ENCODE measurements around the gene RDH16. TPM values are rescaled to one million over a fixed set of nuclear protein-coding genes. Genes with fewer than 3 reads are reported as not detected.

The RDH16 gene
- total and polyA plus RNA-seq, 3 experiments from 2014 or later, result 0.13 to 0.31 (median 0.20) TPM

DNA sequence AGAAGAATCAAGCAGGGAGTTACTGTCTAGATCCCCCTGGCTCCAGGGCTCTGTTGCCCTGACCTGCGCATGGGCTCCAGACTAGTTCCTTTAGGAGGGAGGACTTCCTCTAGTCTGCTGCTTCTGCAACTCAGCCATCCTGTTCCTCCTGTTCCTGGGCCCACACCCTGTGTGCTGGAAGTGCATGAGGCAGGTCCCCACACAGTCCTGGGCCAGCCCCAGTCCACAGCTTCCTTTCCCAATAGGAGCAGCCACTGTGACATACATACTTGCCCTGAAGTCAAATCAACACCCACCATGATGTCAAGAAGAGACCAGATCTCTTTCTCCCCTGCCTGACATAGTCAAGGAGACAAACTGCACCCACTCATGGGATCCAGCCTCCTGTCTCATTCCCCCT, 24.5 kb downstream of the RDH16 start:
- Mint-ChIP-seq H3K27ac (no peak overlapping the region), H3K36me3 (no peaks in the 10 kb centered on the region), H3K9me3 (no peaks in the 10 kb centered on the region), H3K27me3 (peaks cover 9 to 15% of the 10 kb centered on the region in 2 donors), H3K4me3 (no peak overlapping the region), H3K4me1 (peaks cover 0 to 4% (median 3%) of the 10 kb centered on the region in 3 donors)
- Histone ChIP-seq H3K9me3 (ENCODE audit: low read length) (no peaks in the 10 kb centered on the region), H3K4me1 (ENCODE audit: insufficient read depth, low read length) (no peaks in the 10 kb centered on the region), H3K27ac (ENCODE audit: low read depth, low read length) (no peak overlapping the region), H3K36me3 (ENCODE audit: insufficient read depth, low read length) (no peaks in the 10 kb centered on the region), H3K4me3 (ENCODE audit: low read length) (no peak overlapping the region), H3K27me3 (ENCODE audit: insufficient read depth, low read length, poor library complexity, severe bottlenecking) (no peaks in the 10 kb centered on the region)
- ChIA-PET POLR2A (no interaction called here), CTCF (no interaction called here)
- no peak for DNase-seq

DNA sequence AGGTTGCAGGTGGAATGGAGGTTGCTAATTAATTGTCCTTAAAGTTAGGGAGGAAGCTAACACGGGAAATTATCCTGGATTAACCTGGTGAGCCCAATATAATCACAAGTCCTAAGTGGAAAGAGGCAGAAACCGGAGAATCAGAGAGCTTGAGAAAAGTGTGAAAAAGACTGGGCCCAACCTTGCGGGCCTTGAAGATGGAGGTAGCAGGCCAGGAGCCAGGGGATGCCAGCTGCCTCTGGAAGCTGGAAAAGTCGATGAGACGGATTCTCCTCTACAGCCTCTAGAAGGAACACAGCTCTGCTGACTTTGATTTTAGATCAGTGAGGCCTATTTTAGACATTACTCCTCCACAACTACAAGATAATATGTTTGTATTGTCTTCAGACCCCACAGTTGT, 25.3 kb downstream of the RDH16 start:
- ChIA-PET POLR2A (no interaction called here), CTCF (no interaction called here)
- peak overlapping the region; percentile 62 for H3K27ac ChIP-seq (ENCODE audit: low read depth, low read length)
- H3K27me3 ChIP-seq (ENCODE audit: insufficient read depth, low read length, poor library complexity, severe bottlenecking), result no peaks in the 10 kb centered on the region
- no peak for DNase-seq
- H3K4me1 ChIP-seq (ENCODE audit: insufficient read depth, low read length), result no peaks in the 10 kb centered on the region
- H3K9me3 Mint-ChIP-seq, result no peaks in the 10 kb centered on the region
- no peaks in the 10 kb centered on the region for H3K36me3 Mint-ChIP-seq
- no peaks in the 10 kb centered on the region for H3K9me3 ChIP-seq (ENCODE audit: low read length)
- peaks cover 0 to 4% (median 3%) of the 10 kb centered on the region in 3 donors for H3K4me1 Mint-ChIP-seq
- H3K36me3 ChIP-seq (ENCODE audit: insufficient read depth, low read length), result no peaks in the 10 kb centered on the region
- H3K4me3 ChIP-seq (ENCODE audit: low read length), result no peak overlapping the region
- H3K27ac Mint-ChIP-seq, result peak overlapping the region in 1 of 8 donors; percentile 51
- H3K4me3 Mint-ChIP-seq, result no peak overlapping the region
- peaks cover 8 to 13% of the 10 kb centered on the region in 2 donors for H3K27me3 Mint-ChIP-seq

DNA sequence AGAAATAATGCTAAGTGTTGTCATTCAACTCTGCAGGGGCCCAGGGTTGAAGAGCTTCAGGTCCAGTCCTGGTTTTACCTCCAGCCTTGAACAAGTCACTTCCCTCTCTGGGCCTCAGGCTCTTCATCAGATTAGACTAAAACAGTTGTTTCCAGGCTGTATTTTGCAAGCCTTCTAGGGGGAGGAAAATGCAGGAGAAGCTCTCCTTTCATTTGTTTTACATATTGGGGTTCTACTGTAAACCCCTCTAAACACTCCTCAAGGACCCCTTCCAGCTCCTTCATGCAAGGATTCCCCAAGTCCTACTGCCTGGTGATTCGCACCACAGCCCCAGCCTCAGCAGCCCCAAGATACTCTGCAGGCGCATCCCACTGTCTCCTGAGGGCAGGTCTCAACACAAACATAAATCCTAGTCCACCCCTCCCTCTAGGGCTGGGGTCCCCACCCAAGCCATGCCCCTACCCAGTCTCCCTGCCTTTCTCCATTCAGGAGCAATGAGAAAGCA, 25.9 kb downstream of the RDH16 start:
- H3K4me3 ChIP-seq (ENCODE audit: low read length), result no peak overlapping the region
- DNase-seq, result no peak
- H3K4me3 Mint-ChIP-seq, result peak overlapping the region in 1 of 7 donors; percentile 34
- CTCF ChIA-PET, result no interaction called here
- POLR2A ChIA-PET, result no interaction called here
- peak overlapping the region; percentile 62 for H3K27ac ChIP-seq (ENCODE audit: low read depth, low read length)
- H3K36me3 Mint-ChIP-seq, result no peaks in the 10 kb centered on the region
- H3K36me3 ChIP-seq (ENCODE audit: insufficient read depth, low read length), result no peaks in the 10 kb centered on the region
- peak overlapping the region in 1 of 8 donors; percentile 80 for H3K27ac Mint-ChIP-seq
- no peaks in the 10 kb centered on the region for H3K4me1 ChIP-seq (ENCODE audit: insufficient read depth, low read length)
- no peaks in the 10 kb centered on the region for H3K27me3 ChIP-seq (ENCODE audit: insufficient read depth, low read length, poor library complexity, severe bottlenecking)
- H3K27me3 Mint-ChIP-seq, result peaks cover 8 to 10% of the 10 kb centered on the region in 2 donors
- no peaks in the 10 kb centered on the region for H3K9me3 Mint-ChIP-seq
- no peaks in the 10 kb centered on the region for H3K9me3 ChIP-seq (ENCODE audit: low read length)
- peaks cover 0 to 4% (median 3%) of the 10 kb centered on the region in 3 donors for H3K4me1 Mint-ChIP-seq

DNA sequence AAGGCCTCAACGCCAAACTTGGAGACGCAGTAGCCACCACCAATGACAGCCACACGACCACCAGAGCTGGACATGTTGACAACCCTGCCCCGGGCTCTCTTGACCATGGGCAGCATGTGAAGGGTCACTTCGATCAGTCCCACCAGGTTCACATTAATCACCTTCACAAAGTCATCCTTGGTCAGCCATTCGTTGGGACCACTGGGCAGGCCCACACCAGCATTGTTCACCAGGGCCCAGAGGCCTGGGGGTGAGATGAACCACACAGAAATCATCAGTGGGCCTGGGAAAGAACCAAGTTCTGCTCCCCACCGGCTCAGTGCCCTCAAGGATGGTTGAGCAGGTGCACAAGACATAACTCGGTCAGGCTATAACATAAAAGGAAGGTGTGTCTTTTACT, 27.2 kb downstream of the RDH16 start:
- Histone ChIP-seq H3K4me1 (ENCODE audit: insufficient read depth, low read length) (no peaks in the 10 kb centered on the region), H3K9me3 (ENCODE audit: low read length) (no peaks in the 10 kb centered on the region), H3K36me3 (ENCODE audit: insufficient read depth, low read length) (no peaks in the 10 kb centered on the region), H3K27ac (ENCODE audit: low read depth, low read length) (no peak overlapping the region), H3K27me3 (ENCODE audit: insufficient read depth, low read length, poor library complexity, severe bottlenecking) (no peaks in the 10 kb centered on the region), H3K4me3 (ENCODE audit: low read length) (no peak overlapping the region)
- Mint-ChIP-seq H3K27ac (no peak overlapping the region), H3K27me3 (peaks cover 8 to 9% of the 10 kb centered on the region in 2 donors), H3K36me3 (no peaks in the 10 kb centered on the region), H3K4me3 (no peak overlapping the region), H3K4me1 (peaks cover 0 to 4% (median 3%) of the 10 kb centered on the region in 3 donors), H3K9me3 (no peaks in the 10 kb centered on the region)
- POLR2A ChIA-PET, result no interaction called here
- DNase-seq, result no peak
- CTCF ChIA-PET, result no interaction called here

DNA sequence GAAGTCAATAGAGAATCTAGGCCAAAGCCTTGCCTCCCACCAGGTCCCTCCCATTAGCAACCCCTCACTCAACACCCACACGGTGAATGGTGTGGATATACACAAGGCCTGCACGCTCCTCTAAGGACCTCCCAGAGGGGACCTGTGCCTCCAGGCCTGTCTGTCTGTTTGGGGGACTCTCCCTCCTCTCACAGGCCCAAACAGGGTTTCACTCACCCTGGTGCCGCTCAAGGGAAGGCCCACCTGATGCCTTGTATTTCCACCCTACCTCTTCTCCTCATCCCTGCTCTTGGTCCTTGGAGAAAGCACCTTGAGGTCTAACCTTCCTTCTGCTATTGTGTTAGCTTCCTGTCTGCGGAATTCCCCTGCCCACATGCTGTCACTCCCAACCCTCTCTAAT, 27.6 kb downstream of the RDH16 start:
- CTCF ChIA-PET, result no interaction called here
- H3K36me3 ChIP-seq (ENCODE audit: insufficient read depth, low read length), result no peaks in the 10 kb centered on the region
- no peak overlapping the region for H3K4me3 ChIP-seq (ENCODE audit: low read length)
- no peaks in the 10 kb centered on the region for H3K9me3 ChIP-seq (ENCODE audit: low read length)
- Mint-ChIP-seq H3K27me3 (peaks cover 8 to 11% of the 10 kb centered on the region in 2 donors), H3K4me3 (no peak overlapping the region), H3K9me3 (no peaks in the 10 kb centered on the region), H3K4me1 (peaks cover 0 to 4% (median 2%) of the 10 kb centered on the region in 3 donors), H3K36me3 (no peaks in the 10 kb centered on the region), H3K27ac (no peak overlapping the region)
- H3K27me3 ChIP-seq (ENCODE audit: insufficient read depth, low read length, poor library complexity, severe bottlenecking), result no peaks in the 10 kb centered on the region
- no peak for DNase-seq
- POLR2A ChIA-PET, result no interaction called here
- no peak overlapping the region for H3K27ac ChIP-seq (ENCODE audit: low read depth, low read length)
- H3K4me1 ChIP-seq (ENCODE audit: insufficient read depth, low read length), result no peaks in the 10 kb centered on the region

DNA sequence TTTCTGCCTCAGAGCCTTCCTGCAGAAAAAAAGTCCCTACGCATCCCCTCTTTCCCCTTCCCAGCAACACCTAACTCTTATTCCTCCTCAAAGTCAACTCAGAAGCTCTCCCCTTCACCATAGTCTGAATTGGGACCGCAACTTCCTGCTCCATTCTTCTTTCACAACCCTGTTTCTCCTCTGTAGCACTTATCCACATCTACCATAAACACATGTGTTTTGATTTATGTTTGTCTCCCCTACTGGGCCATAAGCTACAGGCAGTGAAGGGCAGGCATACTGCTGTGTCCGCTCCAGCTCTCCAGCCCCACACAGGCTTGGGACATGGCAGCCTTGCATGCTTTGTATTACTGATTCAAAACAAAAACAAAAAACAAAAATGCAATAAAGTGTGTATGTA, 29.1 kb downstream of the RDH16 start:
- Mint-ChIP-seq H3K27ac (no peak overlapping the region), H3K4me1 (peaks cover 0 to 4% (median 2%) of the 10 kb centered on the region in 3 donors), H3K36me3 (no peaks in the 10 kb centered on the region), H3K4me3 (no peak overlapping the region), H3K27me3 (peaks cover 8 to 13% of the 10 kb centered on the region in 2 donors), H3K9me3 (no peaks in the 10 kb centered on the region)
- ChIA-PET CTCF (no interaction called here), POLR2A (no interaction called here)
- no peaks in the 10 kb centered on the region for H3K9me3 ChIP-seq (ENCODE audit: low read length)
- H3K27ac ChIP-seq (ENCODE audit: low read depth, low read length), result no peak overlapping the region
- no peak overlapping the region for H3K4me3 ChIP-seq (ENCODE audit: low read length)
- no peaks in the 10 kb centered on the region for H3K4me1 ChIP-seq (ENCODE audit: insufficient read depth, low read length)
- no peaks in the 10 kb centered on the region for H3K27me3 ChIP-seq (ENCODE audit: insufficient read depth, low read length, poor library complexity, severe bottlenecking)
- no peak for DNase-seq
- H3K36me3 ChIP-seq (ENCODE audit: insufficient read depth, low read length), result no peaks in the 10 kb centered on the region

DNA sequence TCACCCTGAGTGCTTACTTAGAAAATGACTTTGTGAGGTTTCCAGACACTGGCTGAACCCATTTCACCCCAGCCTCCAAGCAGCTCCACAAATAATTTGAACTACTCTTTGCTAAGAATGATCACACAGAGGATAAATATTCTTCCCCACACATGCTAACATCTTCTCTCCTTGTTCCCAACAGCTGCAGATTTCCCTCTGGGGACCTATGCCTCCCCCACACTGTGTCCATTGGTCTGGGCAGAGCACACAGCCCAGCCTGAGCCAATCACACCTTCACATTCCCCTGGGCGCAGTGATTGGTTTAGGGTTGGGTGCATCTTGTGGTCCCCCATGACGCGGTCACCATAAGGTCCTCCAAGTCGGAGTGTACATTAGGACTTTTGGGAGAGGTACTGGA, 30.1 kb downstream of the RDH16 start:
- H3K36me3 ChIP-seq (ENCODE audit: insufficient read depth, low read length), result no peaks in the 10 kb centered on the region
- Mint-ChIP-seq H3K27me3 (peaks cover 8 to 13% of the 10 kb centered on the region in 2 donors), H3K4me1 (peaks cover 0 to 4% (median 2%) of the 10 kb centered on the region in 3 donors), H3K27ac (no peak overlapping the region), H3K9me3 (no peaks in the 10 kb centered on the region), H3K4me3 (no peak overlapping the region), H3K36me3 (no peaks in the 10 kb centered on the region)
- H3K4me3 ChIP-seq (ENCODE audit: low read length), result no peak overlapping the region
- H3K9me3 ChIP-seq (ENCODE audit: low read length), result no peaks in the 10 kb centered on the region
- no peaks in the 10 kb centered on the region for H3K4me1 ChIP-seq (ENCODE audit: insufficient read depth, low read length)
- CTCF ChIA-PET, result no interaction called here
- H3K27ac ChIP-seq (ENCODE audit: low read depth, low read length), result no peak overlapping the region
- H3K27me3 ChIP-seq (ENCODE audit: insufficient read depth, low read length, poor library complexity, severe bottlenecking), result no peaks in the 10 kb centered on the region
- DNase-seq, result no peak
- POLR2A ChIA-PET, result no interaction called here

DNA sequence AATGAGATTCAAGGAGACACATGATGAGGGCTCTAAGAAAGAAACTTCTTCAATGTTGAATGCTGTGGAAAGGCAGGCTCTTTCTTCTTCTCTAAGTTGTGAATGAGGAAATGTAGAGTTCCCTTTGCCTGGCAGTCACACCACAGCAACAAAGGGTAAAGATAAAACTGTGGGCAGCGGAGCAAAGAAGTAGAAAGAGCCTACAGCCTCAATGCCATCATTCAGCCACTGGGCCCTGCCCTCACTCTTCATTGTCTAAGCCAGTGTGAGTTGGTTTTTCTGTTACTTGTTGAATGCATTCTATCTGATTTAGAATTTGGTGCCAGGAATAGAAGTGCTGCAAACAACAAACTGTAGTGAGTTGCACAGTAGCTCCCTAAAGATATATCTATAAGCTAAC, 35.4 kb downstream of the RDH16 start:
- ChIA-PET POLR2A (no interaction called here), CTCF (no interaction called here)
- Mint-ChIP-seq H3K9me3 (peaks cover 6 to 18% (median 15%) of the 10 kb centered on the region in 5 donors), H3K27ac (no peak overlapping the region), H3K27me3 (peaks cover 4 to 16% of the 10 kb centered on the region in 2 donors), H3K36me3 (no peaks in the 10 kb centered on the region), H3K4me3 (no peak overlapping the region), H3K4me1 (no peaks in the 10 kb centered on the region)
- Histone ChIP-seq H3K9me3 (ENCODE audit: low read length) (no peaks in the 10 kb centered on the region), H3K4me3 (ENCODE audit: low read length) (no peak overlapping the region), H3K27ac (ENCODE audit: low read depth, low read length) (no peak overlapping the region), H3K4me1 (ENCODE audit: insufficient read depth, low read length) (no peaks in the 10 kb centered on the region), H3K36me3 (ENCODE audit: insufficient read depth, low read length) (no peaks in the 10 kb centered on the region), H3K27me3 (ENCODE audit: insufficient read depth, low read length, poor library complexity, severe bottlenecking) (no peaks in the 10 kb centered on the region)
- no peak for DNase-seq

DNA sequence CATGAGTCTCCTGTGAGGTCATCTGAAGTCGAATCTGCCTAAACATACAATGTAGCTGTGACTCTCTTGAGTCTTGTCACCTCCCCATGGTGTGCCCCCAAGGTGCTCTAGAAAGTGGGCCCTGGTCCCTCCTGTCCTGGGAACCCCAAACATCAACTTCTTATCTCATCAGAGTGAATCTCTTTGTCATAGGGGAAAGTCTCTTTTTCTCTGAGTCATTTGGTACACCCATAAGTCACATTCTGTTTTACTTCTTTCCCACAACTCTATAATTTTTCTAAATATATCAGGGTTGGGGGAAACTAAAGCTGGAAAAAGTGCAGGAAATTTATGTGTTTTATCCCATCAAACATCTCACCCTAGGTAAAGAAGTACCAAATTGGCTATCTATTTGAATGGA, 36.1 kb downstream of the RDH16 start:
- Mint-ChIP-seq H3K27me3 (peaks cover 4 to 16% of the 10 kb centered on the region in 2 donors), H3K4me3 (no peak overlapping the region), H3K36me3 (no peaks in the 10 kb centered on the region), H3K4me1 (no peaks in the 10 kb centered on the region), H3K9me3 (peaks cover 6 to 18% (median 15%) of the 10 kb centered on the region in 5 donors), H3K27ac (no peak overlapping the region)
- no peak for DNase-seq
- Histone ChIP-seq H3K4me3 (ENCODE audit: low read length) (no peak overlapping the region), H3K36me3 (ENCODE audit: insufficient read depth, low read length) (no peaks in the 10 kb centered on the region), H3K27me3 (ENCODE audit: insufficient read depth, low read length, poor library complexity, severe bottlenecking) (no peaks in the 10 kb centered on the region), H3K27ac (ENCODE audit: low read depth, low read length) (no peak overlapping the region), H3K4me1 (ENCODE audit: insufficient read depth, low read length) (no peaks in the 10 kb centered on the region), H3K9me3 (ENCODE audit: low read length) (no peaks in the 10 kb centered on the region)
- CTCF ChIA-PET, result no interaction called here
- POLR2A ChIA-PET, result no interaction called here
